Common myeloid progenitor, CD34-positive (primary cell): ENCODE data around the gene CEMIP.
A peak's percentile ranks its signal among the peaks of the same experiment; 100 is the strongest.

Experiments
- CTCF ChIA-PET: fragments of 350-600 bp; sonication (Branson Sonifier 250); formaldehyde crosslinking; loops from one replicate; lab custom pipeline; 2021; ENCODE audit warnings: antibody characterized with exemption; lab: Charles Lee
- POLR2A ChIA-PET: fragments of 350-600 bp; sonication (Branson Sonifier 250); formaldehyde crosslinking; loops from one replicate; lab custom pipeline; 2021; ENCODE audit warnings: antibody characterized with exemption; lab: Charles Lee
- DNase-seq, 3 donors: peaks; one replicate each; pipeline versions ENCODE4 v3.0.0 to v3.0.0-alpha.2; 2013
- H3K27ac ChIP-seq, 2 experiments: 1 replicate in 1 of 2; 2 replicates in 1 of 2; pipeline ENCODE4 v1.7.0; 2013; ENCODE audit warnings: inconsistent platforms in 2 of 2, low read length in 2 of 2, mild to moderate bottlenecking in 2 of 2, low read depth in 1 of 2, moderate library complexity in 1 of 2; ENCODE audit not compliant: severe bottlenecking in 2 of 2, insufficient read depth in 1 of 2, poor library complexity in 1 of 2
- H3K27me3 ChIP-seq, 5 experiments: replicated peaks in 2 of 5; 1 replicate in 3 of 5; 2 replicates in 2 of 5; pipeline versions ENCODE4 v1.6.1 to v1.7.0; 2013; ENCODE audit warnings: low read length in 4 of 5, mild to moderate bottlenecking in 2 of 5, moderate library complexity in 2 of 5, inconsistent platforms in 1 of 5; ENCODE audit not compliant: insufficient read depth in 5 of 5, control insufficient read depth in 4 of 5
- H3K36me3 ChIP-seq, 4 experiments: 1 replicate in 2 of 4; 2 replicates in 2 of 4; pipeline versions ENCODE4 v1.6.1 to v1.7.0; 2013; ENCODE audit warnings: low read length in 3 of 4, control low read depth in 1 of 4, mild to moderate bottlenecking in 1 of 4; ENCODE audit not compliant: control insufficient read depth in 4 of 4, insufficient read depth in 4 of 4
- H3K4me1 ChIP-seq, 4 experiments: 1 replicate in 3 of 4; 2 replicates in 1 of 4; pipeline versions ENCODE4 v1.6.1 to v1.7.1; 2013; ENCODE audit warnings: low read length in 3 of 4, mild to moderate bottlenecking in 3 of 4, control low read depth in 1 of 4, inconsistent platforms in 1 of 4, moderate library complexity in 1 of 4; ENCODE audit not compliant: control insufficient read depth in 4 of 4, insufficient read depth in 4 of 4; ENCODE audit errors: control extremely low read depth in 1 of 4
- H3K4me3 ChIP-seq, 7 experiments: 1 replicate in 4 of 7; 2 replicates in 3 of 7; pipeline versions ENCODE4 v1.5.1 to v1.7.0; 2013; ENCODE audit warnings: mild to moderate bottlenecking in 7 of 7, low read length in 6 of 7, moderate library complexity in 6 of 7, inconsistent platforms in 2 of 7, low read depth in 2 of 7, control low read depth in 1 of 7; ENCODE audit not compliant: insufficient read depth in 4 of 7, control insufficient read depth in 1 of 7; ENCODE audit errors: extremely low read depth in 1 of 7
- H3K9me3 ChIP-seq, 5 experiments: 1 replicate in 4 of 5; 2 replicates in 1 of 5; pipeline versions ENCODE4 v1.6.1 to v1.7.1; 2013; ENCODE audit warnings: low read length in 4 of 5, mild to moderate bottlenecking in 2 of 5, inconsistent platforms in 1 of 5, low read depth in 1 of 5, moderate library complexity in 1 of 5; ENCODE audit not compliant: control insufficient read depth in 4 of 5, insufficient read depth in 2 of 5; ENCODE audit errors: control extremely low read depth in 1 of 5
- WGBS: methylation state at CpG from one replicate; pipeline ENCODE4 v1.1.5; 2013; ENCODE audit not compliant: insufficient coverage; 5-methylcytosine and 5-hydroxymethylcytosine counted together

CEMIP gene

GRCh38 chr15:80967991-80968510 lies 188.9 kb downstream of the CEMIP start:
- Histone ChIP-seq H3K36me3 (peaks cover 3 to 25% (median 12%) of the 10 kb centered on the region in 4 experiments), H3K27ac (no peak overlapping the region), H3K9me3 (no peaks in the 10 kb centered on the region), H3K27me3 (no peaks in the 10 kb centered on the region), H3K4me3 (no peak overlapping the region), H3K4me1 (no peaks in the 10 kb centered on the region)
- 96% methylated on average over 4 of the region's 4 CpGs for WGBS
- ChIA-PET POLR2A (interaction anchor here (0.6 kb wide), 1 partner anchor 508 kb away, joined by 3 read pairs; no protein-coding TSS in a partner anchor), CTCF (interaction anchor here (1.0 to 7.1 kb wide), 9 partner anchors 9 to 512 kb away, joined by 3 to 35 read pairs (median 6); no protein-coding TSS in a partner anchor)
- DNase-seq = no peak

- DNase-seq = no peak
- 82% methylated on average over 4 of the region's 7 CpGs for WGBS
- H3K9me3 ChIP-seq = no peaks in the 10 kb centered on the region
- H3K27ac ChIP-seq = no peak overlapping the region
- ChIA-PET POLR2A (no interaction called here), CTCF (interaction anchor here (1.0 to 7.1 kb wide), 15 partner anchors 8 to 520 kb away, joined by 3 to 35 read pairs (median 4); partner anchors contain the start of gene CEMIP)
- H3K36me3 ChIP-seq = peaks cover 3 to 30% (median 22%) of the 10 kb centered on the region in 4 experiments
- H3K4me1 ChIP-seq = no peaks in the 10 kb centered on the region
- H3K4me3 ChIP-seq = no peak overlapping the region
- H3K27me3 ChIP-seq = no peaks in the 10 kb centered on the region
Observed at GRCh38 chr15:80969316-80969715, 190.1 kb downstream of the CEMIP start.

GRCh38 chr15:80970018-80970657 lies 191.0 kb downstream of the CEMIP start:
- CTCF ChIA-PET = interaction anchor here (0.9 to 7.1 kb wide), 15 partner anchors 10 to 521 kb away, joined by 3 to 35 read pairs (median 4); partner anchors contain the start of gene CEMIP
- Histone ChIP-seq H3K4me1 (no peaks in the 10 kb centered on the region), H3K9me3 (no peaks in the 10 kb centered on the region), H3K36me3 (peaks cover 3 to 30% (median 22%) of the 10 kb centered on the region in 4 experiments), H3K4me3 (no peak overlapping the region), H3K27ac (no peak overlapping the region), H3K27me3 (no peaks in the 10 kb centered on the region)
- peak; percentile 51 to 80 (median 71) for DNase-seq
- WGBS = 80% methylated on average over 9 of the region's 12 CpGs
- POLR2A ChIA-PET = no interaction called here

GRCh38 chr15:80970658-80971057 lies 191.5 kb downstream of the CEMIP start:
- CTCF ChIA-PET = interaction anchor here (0.9 to 7.1 kb wide), 10 partner anchors 9 to 516 kb away, joined by 3 to 35 read pairs (median 4); partner anchors contain the start of gene CEMIP
- POLR2A ChIA-PET = no interaction called here
- no peaks in the 10 kb centered on the region for H3K9me3 ChIP-seq

GRCh38 chr15:80971143-80971542 lies 192.0 kb downstream of the CEMIP start:
- no peaks in the 10 kb centered on the region for H3K9me3 ChIP-seq
- peaks cover 0 to 1% (median 0%) of the 10 kb centered on the region in 4 experiments for H3K4me1 ChIP-seq
- no peak overlapping the region for H3K27ac ChIP-seq
- DNase-seq = no peak
- no peaks in the 10 kb centered on the region for H3K27me3 ChIP-seq
- no peak overlapping the region for H3K4me3 ChIP-seq
- CTCF ChIA-PET = interaction anchor here (1.0 to 7.1 kb wide), 5 partner anchors 9 to 517 kb away, joined by 3 to 35 read pairs (median 12); partner anchors contain the start of gene CEMIP
- peaks cover 3 to 31% (median 22%) of the 10 kb centered on the region in 4 experiments for H3K36me3 ChIP-seq
- WGBS = 100% methylated on average over 2 of the region's 2 CpGs
- POLR2A ChIA-PET = no interaction called here

More at GRCh38 chr15:80970658-80971057, 191.5 kb downstream of the CEMIP start:
- Histone ChIP-seq H3K36me3 (peaks cover 3 to 30% (median 22%) of the 10 kb centered on the region in 4 experiments), H3K27me3 (no peaks in the 10 kb centered on the region), H3K27ac (no peak overlapping the region), H3K4me3 (no peak overlapping the region), H3K4me1 (peaks cover 0 to 1% (median 0%) of the 10 kb centered on the region in 4 experiments)
- DNase-seq = no peak
- WGBS = 97% methylated on average over 3 of the region's 3 CpGs

- Histone ChIP-seq H3K4me3 (no peak overlapping the region), H3K36me3 (peaks cover 2 to 37% (median 25%) of the 10 kb centered on the region in 4 experiments), H3K27me3 (no peaks in the 10 kb centered on the region), H3K4me1 (peaks cover 0 to 1% (median 0%) of the 10 kb centered on the region in 4 experiments), H3K27ac (no peak overlapping the region), H3K9me3 (no peaks in the 10 kb centered on the region)
- WGBS = 80% methylated on average over 2 of the region's 3 CpGs
- no peak for DNase-seq
- ChIA-PET POLR2A (no interaction called here), CTCF (interaction anchor here (0.9 to 7.1 kb wide), 5 partner anchors 67 to 518 kb away, joined by 3 to 35 read pairs (median 3); no protein-coding TSS in a partner anchor)
Observed at GRCh38 chr15:80972276-80972675, 193.1 kb downstream of the CEMIP start.
